GM12892 (cell line): ENCODE measurements around the gene ST6GALNAC6.

Experiments
- POLR2A ChIP-seq: IDR thresholded peaks from 2 replicates; pipeline ENCODE4 v1.6.1; 2011; ENCODE audit warnings: low read depth, low read length, control low read depth
- POLR2AphosphoS5 ChIP-seq: IDR thresholded peaks from 2 replicates; pipeline ENCODE4 v1.6.1; 2011; ENCODE audit warnings: low read depth, low read length, control low read depth
- TAF1 ChIP-seq: IDR thresholded peaks from 2 replicates; pipeline ENCODE4 v1.6.1; 2011; ENCODE audit warnings: low read depth, mild to moderate bottlenecking, control low read depth, low read length, borderline replicate concordance

DNA sequence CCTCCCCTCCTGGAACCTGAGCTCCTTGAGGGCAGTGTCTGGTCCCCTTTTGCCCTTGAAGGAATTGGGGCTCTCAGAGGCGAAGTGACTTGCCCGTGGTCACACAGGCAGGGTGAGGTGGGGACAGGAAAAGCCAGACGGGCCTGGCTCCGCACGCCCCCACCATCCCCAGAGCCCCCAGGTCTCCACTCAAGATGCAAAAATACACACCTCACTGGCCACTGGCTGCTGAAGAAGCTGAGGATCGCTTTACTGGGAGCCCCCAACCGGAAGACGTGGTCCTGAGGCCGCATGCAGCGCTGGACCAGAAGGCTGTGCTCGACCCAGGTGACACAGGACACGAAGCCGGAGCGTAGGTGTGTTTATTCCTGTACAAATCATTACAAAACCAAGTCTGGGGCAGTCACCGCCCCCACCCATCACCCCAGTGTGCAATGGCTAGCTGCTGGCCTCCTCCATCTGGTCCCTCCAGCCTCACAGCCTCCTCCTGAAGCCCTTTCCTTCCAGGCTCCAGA is 14.4 kb downstream of the ST6GALNAC6 start:
- TF ChIP-seq POLR2A (no peak), POLR2AphosphoS5 (no peak), TAF1 (no peak)
